Stomach smooth muscle (tissue), 2 donors: ENCODE measurements around the gene PRKG1.
"Not testable (repeated sequence)": the region's sequence is repeated elsewhere in the genome, so short reads cannot be mapped to it uniquely, and the experiment has no call there.

Experiments used
- H3K27ac ChIP-seq: one replicate; pipeline ENCODE4 v1.7.0; 2013; ENCODE audit warnings: mild to moderate bottlenecking, low read length, inconsistent platforms
- H3K27me3 ChIP-seq, 2 donors: one replicate each; pipeline ENCODE4 v1.7.0; 2013; ENCODE audit warnings: low read length in 2 of 2; ENCODE audit not compliant: insufficient read depth in 2 of 2, control insufficient read depth in 1 of 2
- H3K36me3 ChIP-seq, 2 donors: one replicate each; pipeline ENCODE4 v1.7.0; 2013; ENCODE audit warnings: low read length in 2 of 2; ENCODE audit not compliant: control insufficient read depth in 2 of 2, insufficient read depth in 2 of 2
- H3K4me1 ChIP-seq: one replicate; pipeline ENCODE4 v1.7.0; 2013; ENCODE audit warnings: low read length; ENCODE audit not compliant: control insufficient read depth, insufficient read depth
- H3K4me3 ChIP-seq, 2 donors: one replicate each; pipeline ENCODE4 v1.7.0; 2013; ENCODE audit warnings: low read length in 2 of 2
- H3K9ac ChIP-seq, 2 donors: one replicate each; pipeline ENCODE4 v1.7.0; 2013; ENCODE audit warnings: low read length in 2 of 2, mild to moderate bottlenecking in 1 of 2
- H3K9me3 ChIP-seq, 2 donors: one replicate each; pipeline ENCODE4 v1.7.0; 2013; ENCODE audit warnings: low read length in 2 of 2; ENCODE audit not compliant: control insufficient read depth in 2 of 2
- donor health status: healthy.
- donor health status: Pancreatic carcinoma.

PRKG1 gene

GRCh38 chr10:51745397-51745796, 671.1 kb downstream of the PRKG1 start:
- Histone ChIP-seq H3K36me3 (no peaks in the 10 kb centered on the region), H3K4me1 (no peaks in the 10 kb centered on the region), H3K9ac (no peak overlapping the region)

GRCh38 chr10:51747216-51747615, 672.9 kb downstream of the PRKG1 start:
- H3K9me3 ChIP-seq: no peaks in the 10 kb centered on the region
- H3K4me1 ChIP-seq: no peaks in the 10 kb centered on the region
- no peak overlapping the region for H3K4me3 ChIP-seq
- no peaks in the 10 kb centered on the region for H3K36me3 ChIP-seq
- H3K9ac ChIP-seq: no peak overlapping the region
- H3K27ac ChIP-seq: no peak overlapping the region
- H3K27me3 ChIP-seq: no peaks in the 10 kb centered on the region

More at GRCh38 chr10:51745397-51745796, 671.1 kb downstream of the PRKG1 start:
- Histone ChIP-seq H3K9me3 (no peaks in the 10 kb centered on the region), H3K27me3 (no peaks in the 10 kb centered on the region), H3K4me3 (no peak overlapping the region), H3K27ac (no peak overlapping the region)

GRCh38 chr10:51748959-51749358, 674.7 kb downstream of the PRKG1 start:
- Histone ChIP-seq H3K4me1 (no peaks in the 10 kb centered on the region), H3K36me3 (no peaks in the 10 kb centered on the region), H3K27me3 (no peaks in the 10 kb centered on the region), H3K9ac (no peak overlapping the region), H3K4me3 (no peak overlapping the region), H3K9me3 (no peaks in the 10 kb centered on the region), H3K27ac (no peak overlapping the region)

- Histone ChIP-seq H3K9me3 (no peaks in the 10 kb centered on the region), H3K27me3 (no peaks in the 10 kb centered on the region), H3K4me3 (no peak overlapping the region), H3K9ac (no peak overlapping the region), H3K27ac (no peak overlapping the region), H3K4me1 (no peaks in the 10 kb centered on the region), H3K36me3 (no peaks in the 10 kb centered on the region)
Observed at GRCh38 chr10:51758366-51758765, 684.1 kb downstream of the PRKG1 start.

GRCh38 chr10:51758838-51759237, 684.6 kb downstream of the PRKG1 start:
- H3K36me3 ChIP-seq, H3K27ac ChIP-seq, H3K9ac ChIP-seq, H3K9me3 ChIP-seq, H3K4me3 ChIP-seq, H3K27me3 ChIP-seq, H3K4me1 ChIP-seq: not testable (repeated sequence)

- no peak overlapping the region for H3K9ac ChIP-seq
- no peaks in the 10 kb centered on the region for H3K36me3 ChIP-seq
- H3K27me3 ChIP-seq: no peaks in the 10 kb centered on the region
- no peak overlapping the region for H3K27ac ChIP-seq
- no peak overlapping the region for H3K4me3 ChIP-seq
- no peaks in the 10 kb centered on the region for H3K9me3 ChIP-seq
- no peaks in the 10 kb centered on the region for H3K4me1 ChIP-seq
Observed at GRCh38 chr10:51759896-51760534, 685.7 kb downstream of the PRKG1 start.

GRCh38 chr10:51760864-51761640, 686.8 kb downstream of the PRKG1 start:
- Histone ChIP-seq H3K36me3 (no peaks in the 10 kb centered on the region), H3K4me3 (no peak overlapping the region), H3K4me1 (no peaks in the 10 kb centered on the region), H3K9me3 (no peaks in the 10 kb centered on the region), H3K9ac (no peak overlapping the region), H3K27me3 (no peaks in the 10 kb centered on the region), H3K27ac (no peak overlapping the region)

- H3K4me1 ChIP-seq: no peaks in the 10 kb centered on the region
- H3K9me3 ChIP-seq: peaks cover 0 to 3% of the 10 kb centered on the region in 2 donors
- no peak overlapping the region for H3K27ac ChIP-seq
- H3K9ac ChIP-seq: no peak overlapping the region
- no peak overlapping the region for H3K4me3 ChIP-seq
- no peaks in the 10 kb centered on the region for H3K36me3 ChIP-seq
- no peaks in the 10 kb centered on the region for H3K27me3 ChIP-seq
Observed at GRCh38 chr10:51763746-51764145, 689.5 kb downstream of the PRKG1 start.

GRCh38 chr10:51765284-51765971, 691.1 kb downstream of the PRKG1 start:
- peaks cover 0 to 3% of the 10 kb centered on the region in 2 donors for H3K9me3 ChIP-seq
- H3K27ac ChIP-seq: no peak overlapping the region
- H3K4me3 ChIP-seq: no peak overlapping the region
- H3K27me3 ChIP-seq: no peaks in the 10 kb centered on the region
- no peaks in the 10 kb centered on the region for H3K36me3 ChIP-seq
- H3K4me1 ChIP-seq: no peaks in the 10 kb centered on the region
- H3K9ac ChIP-seq: no peak overlapping the region

- Histone ChIP-seq H3K36me3 (no peaks in the 10 kb centered on the region), H3K27me3 (no peaks in the 10 kb centered on the region), H3K9ac (no peak overlapping the region), H3K9me3 (peaks cover 0 to 3% of the 10 kb centered on the region in 2 donors), H3K27ac (no peak overlapping the region), H3K4me3 (no peak overlapping the region), H3K4me1 (no peaks in the 10 kb centered on the region)
Observed at GRCh38 chr10:51766423-51767102, 692.3 kb downstream of the PRKG1 start.
